Fibroblast of peridontal ligament (primary cell): Measurements from ENCODE around the gene DSPP.

ENCODE experiments used
- DNase-seq: peaks from one replicate; pipeline ENCODE4 v3.0.0-alpha.2; 2010; ENCODE audit errors: extremely low read depth

Gene DSPP

DNA sequence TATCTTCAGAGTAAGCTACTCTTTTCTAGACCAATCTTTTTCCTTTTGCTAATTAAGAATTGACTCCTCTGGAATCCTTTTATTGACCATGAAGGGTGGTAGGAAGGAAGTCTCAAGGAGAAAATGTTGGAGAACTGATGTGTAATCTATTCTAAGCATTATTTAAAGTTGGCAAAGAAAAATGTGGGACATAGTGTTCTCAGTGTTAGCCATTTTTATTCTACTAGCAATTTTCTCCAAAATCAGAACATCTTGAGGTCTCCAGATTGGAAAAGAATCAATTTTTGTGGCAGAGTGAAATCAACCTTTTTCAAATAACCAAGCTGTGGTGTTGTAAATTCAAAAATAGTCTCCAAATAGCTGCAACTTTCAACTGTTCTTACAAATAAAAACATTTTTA lies 23.3 kb downstream of the DSPP start:
- no peak for DNase-seq

DNA sequence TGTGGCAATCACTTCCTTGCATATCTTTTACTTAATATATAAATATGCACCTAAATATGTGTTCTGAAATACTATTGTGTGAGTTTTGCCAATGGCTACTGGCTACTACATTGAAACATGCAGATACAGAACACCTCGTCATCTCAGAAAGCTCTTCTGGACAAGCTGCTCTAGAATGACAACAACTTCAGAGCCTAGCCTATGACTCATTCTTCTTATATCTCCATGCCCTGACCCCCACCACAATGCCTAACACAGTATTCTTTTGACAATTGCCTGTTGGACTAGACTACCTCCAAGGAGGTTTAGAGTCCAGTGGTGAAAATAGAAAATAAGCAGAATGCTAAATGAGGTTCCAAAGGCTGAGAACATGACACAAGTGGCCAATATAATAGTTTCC lies 24.1 kb downstream of the DSPP start:
- DNase-seq: no peak

DNA sequence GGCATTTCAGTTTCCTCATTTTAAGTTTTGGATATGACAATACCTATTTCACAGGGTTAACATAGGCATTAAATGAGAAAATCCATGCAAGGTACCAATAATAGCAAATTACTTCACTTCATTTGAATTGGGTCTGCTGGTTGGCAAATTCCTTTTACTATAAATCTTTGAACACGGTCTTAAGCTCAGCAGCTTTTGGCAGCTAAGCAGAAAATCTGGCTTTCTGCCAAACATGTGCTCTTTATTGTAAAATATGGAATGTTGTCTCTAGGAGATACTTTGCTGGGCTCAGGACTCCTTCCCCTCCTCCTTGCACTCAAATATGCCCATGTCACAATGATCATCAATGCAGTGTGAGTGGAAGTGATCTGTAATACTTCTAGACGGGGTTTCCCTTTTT lies 24.9 kb downstream of the DSPP start:
- DNase-seq: peak; percentile 73

DNA sequence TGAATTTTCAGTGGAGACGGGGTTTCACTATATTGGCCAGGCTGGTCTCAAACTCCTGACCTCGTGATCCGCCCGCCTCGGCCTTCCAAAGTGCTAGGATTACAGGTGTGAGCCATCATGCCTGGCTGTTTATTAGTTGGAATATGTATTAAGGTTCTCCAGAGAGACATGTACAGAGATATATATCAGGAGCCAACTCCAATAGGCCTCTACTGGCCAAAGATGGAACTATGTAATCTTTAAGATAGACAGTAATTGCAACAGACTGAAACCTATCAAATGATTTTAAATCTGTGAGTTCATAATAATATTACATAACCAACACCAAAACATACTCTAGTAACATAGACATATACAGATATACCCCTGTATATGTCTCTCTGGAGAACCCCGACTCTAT lies 36.0 kb downstream of the DSPP start:
- DNase-seq: no peak

DNA sequence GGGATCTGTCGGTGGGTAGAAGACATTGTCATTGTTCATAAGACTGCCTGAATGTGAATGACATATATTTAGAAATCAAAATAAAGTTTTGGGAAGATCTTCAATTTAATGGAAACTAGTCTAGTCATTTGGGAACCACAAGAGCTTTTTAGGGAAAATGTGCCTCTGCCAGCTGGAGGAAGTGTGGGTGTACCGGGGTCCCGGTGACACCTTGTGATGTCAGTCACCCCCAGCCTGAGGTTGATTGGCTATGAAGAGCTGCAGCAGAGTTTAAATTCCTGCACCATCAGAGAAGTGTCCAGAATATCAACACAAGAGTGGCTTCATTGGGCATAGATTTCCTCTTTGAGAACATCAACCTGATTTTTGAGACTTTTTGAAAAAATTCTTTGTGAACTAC lies 41.7 kb downstream of the DSPP start, which contains the start of gene DMP1:
TSS of gene DMP1 (plus strand) at position 301 of the 400 bp plus-strand sequence. CDS start 6,213 bp downstream, outside the sequence.
- no peak for DNase-seq

DNA sequence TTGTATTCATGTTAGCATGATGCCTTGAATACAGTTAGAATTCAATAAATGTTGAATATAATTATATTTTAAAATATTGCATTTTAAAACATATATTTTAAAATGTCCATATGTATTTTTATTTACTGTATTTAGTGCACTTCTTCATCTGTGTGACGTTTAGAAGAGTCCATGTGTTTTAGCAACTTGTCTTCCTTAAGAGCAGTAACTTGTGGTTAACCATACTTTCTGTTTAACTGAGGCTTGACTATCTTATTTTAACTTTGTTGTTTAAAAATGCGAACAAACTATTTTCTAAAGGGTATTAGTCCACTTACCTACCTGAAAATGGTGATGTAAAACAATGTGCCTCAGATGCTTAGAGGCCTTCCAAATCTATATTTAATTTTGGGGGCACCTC lies 42.6 kb downstream of the DSPP start:
- no peak for DNase-seq

DNA sequence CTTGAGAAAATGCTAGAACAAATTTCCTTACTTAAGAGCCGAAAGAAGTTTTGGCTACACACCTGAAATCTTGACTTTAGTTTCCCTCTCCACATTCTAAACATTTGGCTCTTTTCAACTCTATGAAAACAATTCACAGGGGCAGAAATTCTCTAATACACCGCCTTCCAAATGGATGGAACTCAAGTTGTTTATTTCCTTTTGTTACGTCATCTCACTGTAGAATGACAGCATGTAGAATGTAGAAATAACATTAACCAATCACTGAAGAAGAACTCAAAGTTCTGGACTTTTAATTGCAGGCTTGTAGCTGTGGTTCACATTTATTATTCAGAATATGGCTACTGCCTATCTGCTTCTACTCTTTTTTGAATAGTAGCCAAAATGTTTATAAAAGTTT lies 43.6 kb downstream of the DSPP start:
- no peak for DNase-seq

DNA sequence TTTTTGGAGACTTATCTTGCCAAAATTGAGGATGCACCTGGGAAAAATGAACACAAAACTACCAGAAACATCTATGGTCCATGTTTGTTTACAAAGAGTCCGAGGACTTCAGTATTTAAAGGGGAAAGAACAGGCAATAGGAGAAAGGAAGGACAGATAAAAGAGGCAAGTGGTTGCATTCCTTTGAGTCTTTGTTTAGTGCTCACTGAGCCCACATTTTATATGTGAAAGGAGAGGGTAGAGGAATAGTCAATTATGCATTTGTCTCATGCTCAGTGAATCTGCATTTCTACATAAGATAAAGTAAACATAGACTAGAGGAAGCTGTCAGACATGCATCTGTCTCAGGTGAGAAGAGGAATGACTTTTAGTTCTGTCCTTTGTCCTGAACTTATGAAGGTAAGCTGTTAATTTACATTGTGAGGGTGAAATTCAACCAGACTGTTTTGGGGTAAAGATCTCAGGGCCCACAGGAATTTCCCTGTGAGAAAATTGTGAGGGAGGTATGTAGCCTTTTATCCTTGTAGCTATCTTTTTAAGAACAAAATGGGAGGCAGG lies 46.2 kb downstream of the DSPP start:
- no peak for DNase-seq

DNA sequence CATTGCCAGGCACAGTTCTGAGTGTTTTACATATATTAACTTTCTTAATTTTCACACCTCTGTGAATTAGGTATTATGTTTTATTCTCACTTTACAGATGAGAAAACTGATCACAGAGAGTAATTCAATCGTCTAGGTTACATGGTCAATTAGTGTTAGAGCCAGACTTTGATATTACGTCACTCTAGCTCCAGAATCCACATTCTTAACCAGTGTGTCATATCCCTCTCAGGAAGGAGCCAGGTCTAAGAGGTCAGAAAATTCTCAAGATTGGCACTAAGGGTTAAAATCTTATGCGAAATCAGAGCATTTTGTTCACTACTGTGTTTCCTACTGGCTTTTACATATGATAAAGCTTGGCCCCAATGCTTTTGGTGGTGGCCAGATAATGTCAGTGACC lies 49.2 kb downstream of the DSPP start:
- DNase-seq: peak; percentile 51

DNA sequence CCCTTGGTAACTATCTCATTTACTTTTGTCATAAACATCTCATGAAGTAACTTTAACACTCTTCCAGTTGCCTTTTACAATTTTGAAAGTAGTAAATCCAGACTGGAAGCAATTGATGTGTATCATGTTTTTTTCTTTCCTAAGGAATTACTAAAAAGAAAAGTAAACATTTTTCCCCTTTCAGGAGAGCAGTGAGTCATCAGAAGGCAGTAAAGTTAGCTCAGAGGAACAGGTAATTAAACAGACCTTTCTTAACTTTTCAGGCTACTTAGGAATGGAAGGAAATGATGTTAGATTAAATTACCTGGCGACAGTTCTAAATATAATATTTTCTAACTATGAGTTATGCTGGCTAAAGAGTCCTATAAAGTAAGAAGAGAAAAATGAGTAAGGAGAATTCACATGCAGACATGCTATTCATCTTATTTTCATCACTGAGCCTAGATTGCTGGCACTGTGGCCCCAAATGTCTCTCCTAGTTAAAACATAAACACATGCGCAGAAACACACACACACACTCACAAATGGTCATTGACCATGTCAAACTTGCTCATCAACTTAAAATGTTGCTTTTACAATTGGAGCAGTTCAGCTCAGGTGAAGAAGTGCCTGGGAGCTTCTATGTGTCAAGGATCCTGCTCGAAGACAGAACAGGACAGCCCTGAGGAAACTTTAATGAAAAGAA lies 51.1 kb downstream of the DSPP start:
- DNase-seq: no peak

DNA sequence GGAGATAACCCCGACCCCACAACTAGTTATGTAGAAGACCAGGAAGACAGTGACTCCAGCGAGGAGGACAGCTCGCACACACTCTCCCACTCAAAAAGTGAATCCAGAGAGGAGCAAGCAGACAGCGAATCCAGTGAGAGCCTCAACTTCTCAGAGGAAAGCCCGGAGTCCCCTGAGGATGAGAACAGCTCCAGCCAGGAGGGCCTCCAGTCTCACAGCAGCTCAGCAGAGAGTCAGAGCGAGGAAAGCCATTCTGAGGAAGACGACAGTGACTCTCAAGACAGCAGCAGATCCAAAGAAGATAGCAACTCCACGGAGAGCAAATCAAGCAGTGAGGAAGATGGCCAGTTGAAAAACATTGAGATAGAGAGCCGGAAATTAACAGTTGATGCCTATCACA lies 54.5 kb downstream of the DSPP start:
- DNase-seq: no peak
